SKM-1 treated with dmso at 0.1 percent for 144 hours (cell line): ENCODE results near the gene MUC6.

Source experiments
- DNase-seq: peaks from one replicate; lab custom pipeline; 2025; ENCODE audit not compliant: unreplicated experiment; lab: John Stamatoyannopoulos, UW

Gene MUC6

DNA sequence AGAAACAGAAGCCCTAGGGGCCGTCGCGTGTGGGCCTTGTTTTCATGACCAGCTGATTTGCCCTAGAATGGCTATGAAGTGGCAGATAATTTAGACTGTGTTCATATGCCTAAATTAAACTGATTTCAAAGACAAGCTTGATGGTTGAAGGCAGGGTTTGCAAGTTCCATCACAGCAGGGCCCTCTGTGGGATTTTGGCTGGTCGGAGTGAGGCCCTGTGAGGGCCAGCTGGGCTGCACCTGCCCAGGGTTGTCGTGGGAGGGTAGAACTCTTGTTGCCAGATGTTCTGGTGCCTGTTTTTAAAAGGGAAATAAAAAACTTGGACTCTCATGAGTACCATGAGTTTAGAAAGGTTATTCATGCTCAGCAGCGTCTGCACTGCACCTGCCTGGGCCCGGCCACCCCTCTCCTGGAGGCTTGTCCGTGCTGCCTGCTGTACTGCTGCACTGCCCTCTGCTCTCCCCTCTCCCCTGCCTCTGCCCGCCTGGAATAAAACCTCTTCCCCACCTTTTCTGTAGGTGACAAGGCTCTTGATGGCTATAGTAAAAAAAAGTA lies 66.8 kb downstream of the MUC6 start:
- no peak for DNase-seq

DNA sequence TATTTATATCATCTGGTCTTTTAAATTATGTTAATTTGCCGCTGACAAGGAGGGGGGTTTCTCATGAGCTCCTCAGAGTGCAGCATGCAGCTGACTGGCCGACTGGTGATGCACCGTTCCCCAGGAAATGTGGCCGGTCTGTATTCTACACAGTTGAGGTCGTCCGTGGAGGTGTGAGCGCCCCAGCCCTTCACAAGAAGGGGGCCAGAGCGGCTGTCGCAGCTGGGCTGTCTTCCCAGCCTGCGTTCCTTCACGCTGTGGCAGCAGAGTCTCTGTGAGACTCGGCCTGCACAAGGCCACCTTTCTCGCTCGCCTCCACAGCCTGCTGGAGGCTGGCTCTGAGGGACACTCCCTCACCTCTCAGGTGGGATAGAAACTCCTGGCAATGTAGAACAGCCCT lies 67.7 kb downstream of the MUC6 start:
- DNase-seq, result no peak

DNA sequence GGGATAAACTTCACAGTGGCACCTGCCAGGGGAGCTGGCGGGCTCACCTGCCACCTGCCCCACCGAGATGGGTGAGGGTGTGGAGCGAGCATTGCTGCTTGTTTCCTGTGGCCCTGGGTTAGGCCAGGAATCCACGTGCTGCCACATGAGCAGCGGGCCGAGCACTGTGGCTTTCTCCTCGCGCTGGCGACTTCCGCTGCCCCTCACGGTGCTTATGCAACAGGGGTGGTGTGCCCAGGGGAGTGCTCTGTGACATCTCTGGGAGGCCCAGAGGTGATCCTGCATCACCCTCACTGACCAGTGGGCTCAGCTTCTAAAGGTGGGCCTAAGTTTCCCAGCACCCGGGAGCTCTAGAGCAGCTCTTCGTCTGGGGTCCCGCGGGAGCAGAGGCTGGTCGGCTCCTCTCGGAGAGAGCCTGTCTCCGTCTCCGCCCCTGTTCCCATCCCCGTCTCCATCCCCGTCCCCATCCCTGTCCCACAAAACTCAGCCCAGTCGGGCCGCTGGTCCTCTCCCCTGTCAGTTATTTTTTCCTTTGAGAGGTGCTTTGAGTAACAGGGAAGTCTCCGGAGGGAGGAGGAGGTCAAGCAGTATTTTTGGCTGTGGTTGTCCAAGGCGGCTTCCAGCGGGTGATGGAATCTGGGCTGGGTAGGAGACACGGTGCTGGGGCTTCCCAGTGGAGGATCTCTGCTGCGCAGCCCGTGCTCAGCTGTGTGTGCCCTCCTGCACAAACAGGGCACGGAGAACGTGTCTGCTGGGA lies 68.3 kb downstream of the MUC6 start:
- no peak for DNase-seq

DNA sequence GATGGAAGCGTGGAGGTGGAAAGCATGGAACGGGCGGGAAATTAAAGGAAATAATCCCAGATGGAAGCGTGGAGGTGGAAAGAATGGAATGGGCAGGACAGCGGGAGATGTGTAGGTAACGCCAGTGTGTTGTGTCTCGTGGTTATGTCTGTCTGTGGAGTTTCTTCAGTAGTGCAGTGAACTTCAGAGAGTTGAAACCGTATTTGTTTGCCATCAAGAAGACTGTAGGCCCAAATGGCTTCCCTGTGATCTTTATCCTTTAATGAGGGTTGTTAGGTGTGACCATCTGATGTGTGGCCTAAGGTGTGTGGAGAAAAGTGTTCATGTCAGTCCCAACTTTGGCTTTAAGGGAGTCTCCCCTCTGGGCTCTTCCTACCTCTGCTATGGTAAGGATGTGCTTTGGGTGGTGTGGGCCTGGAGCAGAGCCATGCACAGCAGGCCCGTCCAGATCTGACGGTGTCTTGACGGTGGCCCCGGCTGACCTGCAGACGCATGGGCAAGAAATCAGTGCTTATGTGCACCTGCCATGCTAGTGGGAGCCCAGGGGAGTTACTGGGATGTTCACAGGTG lies 71.2 kb downstream of the MUC6 start:
- no peak for DNase-seq

DNA sequence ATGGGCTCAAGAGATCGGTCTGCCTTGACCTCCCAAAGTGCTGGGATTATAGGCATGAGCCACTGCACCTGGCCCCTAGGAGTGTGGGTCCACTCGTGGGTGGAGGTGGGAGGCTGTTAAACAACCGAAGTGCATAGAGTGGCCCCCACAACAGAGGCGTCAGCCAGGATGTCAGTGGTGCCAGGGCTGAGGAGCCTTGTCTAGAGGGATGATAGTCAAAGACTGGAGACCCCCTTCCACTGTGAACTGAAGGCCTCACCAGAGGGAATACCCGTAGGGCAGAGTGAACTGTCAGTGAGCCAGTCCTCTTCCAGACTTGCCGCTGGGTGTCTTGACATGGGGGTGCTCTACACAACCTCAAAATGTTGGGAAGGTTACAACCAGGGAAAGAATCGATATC lies 72.7 kb downstream of the MUC6 start:
- DNase-seq, result no peak
